Adrenal gland (tissue), 5 donors: ENCODE results near the gene SUPT5H.

Experiments used
- CTCF ChIP-seq, 6 experiments: fragments of 450-650 bp in 4 of 6; fragments of 200-600 bp in 2 of 6; sonication (generic) in 1 of 6; IDR thresholded peaks; 1 replicate in 5 of 6; 2 replicates in 1 of 6; pipeline versions ENCODE4 v1.5.1 to v1.8.0; 2016 to 2021; ENCODE audit warnings: antibody characterized with exemption in 6 of 6, mild to moderate bottlenecking in 2 of 6, moderate library complexity in 1 of 6
- POLR2A ChIP-seq, 2 donors: fragments of 450-650 bp; IDR thresholded peaks; one replicate each; pipeline ENCODE4 v1.6.1; 2017; ENCODE audit warnings: antibody characterized with exemption in 2 of 2, mild to moderate bottlenecking in 2 of 2, moderate library complexity in 1 of 2
- donor health status: DM: no; HTN: no; CAD: no.

- TF ChIP-seq CTCF (IDR thresholded peaks at IDR 0.05) = no peak
- no peak for TF ChIP-seq POLR2A (IDR thresholded peaks at IDR 0.05)
These were observed 18.0 kb downstream of the SUPT5H start for GRCh38 chr19:39463403-39463802.
